Measurements from ENCODE around the gene SLC25A21.
A peak's percentile ranks its signal among the peaks of the same experiment; 100 is the strongest.

Gene SLC25A21

DNA sequence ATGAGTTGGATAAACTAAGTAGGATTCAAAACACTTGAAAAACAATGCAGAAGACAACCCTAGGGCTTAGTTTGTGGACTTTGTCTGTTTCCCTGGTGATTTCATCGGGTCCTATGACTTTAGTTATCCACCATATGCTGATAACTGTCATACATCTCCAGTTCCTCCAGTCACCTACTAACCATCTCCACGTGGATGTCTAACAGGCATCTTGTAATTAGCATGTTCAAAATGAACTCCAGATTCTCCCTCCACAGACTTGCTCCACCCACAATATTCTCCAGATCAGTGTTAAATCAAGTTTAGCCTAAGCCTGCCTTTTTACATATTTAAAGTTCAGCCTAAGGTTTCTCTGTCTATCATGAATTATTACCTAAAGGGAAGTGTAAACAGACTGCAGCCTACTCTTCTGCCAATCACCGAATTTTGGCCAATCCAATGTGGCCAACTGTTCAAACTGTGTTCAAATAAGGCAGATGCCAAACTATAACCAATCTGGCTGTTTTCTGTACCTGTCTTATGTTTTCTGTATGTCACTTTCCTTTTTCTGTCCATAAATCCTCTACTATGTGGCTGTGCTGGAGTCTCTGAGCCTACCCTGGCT lies 423.7 kb downstream of the SLC25A21 start:
- Mint-ChIP-seq H3K27me3 (ENCODE audit: low read depth) (no peaks in the 10 kb centered on the region), H3K4me1 (no peaks in the 10 kb centered on the region), H3K27ac (no peak overlapping the region), H3K9me3 (peaks cover 25% of the 10 kb centered on the region), H3K4me3 (no peak overlapping the region), H3K36me3 (ENCODE audit: low read depth) (peaks cover 6% of the 10 kb centered on the region)
- TF ChIP-seq, protein P1, sequence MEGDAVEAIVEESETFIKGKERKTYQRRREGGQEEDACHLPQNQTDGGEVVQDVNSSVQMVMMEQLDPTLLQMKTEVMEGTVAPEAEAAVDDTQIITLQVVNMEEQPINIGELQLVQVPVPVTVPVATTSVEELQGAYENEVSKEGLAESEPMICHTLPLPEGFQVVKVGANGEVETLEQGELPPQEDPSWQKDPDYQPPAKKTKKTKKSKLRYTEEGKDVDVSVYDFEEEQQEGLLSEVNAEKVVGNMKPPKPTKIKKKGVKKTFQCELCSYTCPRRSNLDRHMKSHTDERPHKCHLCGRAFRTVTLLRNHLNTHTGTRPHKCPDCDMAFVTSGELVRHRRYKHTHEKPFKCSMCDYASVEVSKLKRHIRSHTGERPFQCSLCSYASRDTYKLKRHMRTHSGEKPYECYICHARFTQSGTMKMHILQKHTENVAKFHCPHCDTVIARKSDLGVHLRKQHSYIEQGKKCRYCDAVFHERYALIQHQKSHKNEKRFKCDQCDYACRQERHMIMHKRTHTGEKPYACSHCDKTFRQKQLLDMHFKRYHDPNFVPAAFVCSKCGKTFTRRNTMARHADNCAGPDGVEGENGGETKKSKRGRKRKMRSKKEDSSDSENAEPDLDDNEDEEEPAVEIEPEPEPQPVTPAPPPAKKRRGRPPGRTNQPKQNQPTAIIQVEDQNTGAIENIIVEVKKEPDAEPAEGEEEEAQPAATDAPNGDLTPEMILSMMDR (IDR thresholded peaks at IDR 0.05; ENCODE audit: unreplicated experiment in 3 of 3) = no peak

DNA sequence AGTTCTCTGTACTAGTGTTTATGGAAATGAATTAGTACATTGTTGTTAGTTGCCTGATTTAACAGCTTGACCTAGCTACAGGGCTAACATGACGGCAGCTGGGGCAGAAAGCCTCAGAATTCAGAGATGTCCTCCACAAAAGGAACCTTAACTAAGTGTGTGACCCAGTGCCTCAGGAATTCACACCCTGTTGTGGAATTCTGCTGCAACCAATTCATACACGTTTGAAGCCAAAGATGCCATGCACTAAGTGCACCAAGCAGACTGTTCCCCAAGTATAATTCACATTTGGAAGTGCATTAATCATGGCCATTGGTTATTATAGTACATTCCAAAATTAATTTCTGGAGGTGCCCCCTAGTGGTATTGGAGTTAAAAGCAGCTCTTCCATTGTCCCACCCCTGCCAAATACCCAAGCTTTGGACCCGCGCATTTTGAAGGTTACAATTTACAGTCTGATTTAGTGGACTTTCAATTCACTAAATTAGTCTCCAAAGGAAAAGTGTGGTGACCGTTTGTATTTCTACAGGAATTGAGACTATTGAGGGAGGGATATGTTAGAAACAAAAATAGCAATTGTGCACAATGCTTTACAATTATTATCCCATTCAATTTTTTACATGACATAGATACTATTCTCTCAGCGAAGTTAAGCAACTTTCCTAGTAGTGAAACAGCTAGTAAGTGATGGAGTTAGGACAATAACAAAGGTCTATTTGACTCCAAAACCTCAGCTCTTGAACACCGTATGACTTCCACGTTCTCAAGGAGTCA lies 424.8 kb downstream of the SLC25A21 start:
- no peaks in the 10 kb centered on the region for H3K27me3 Mint-ChIP-seq (ENCODE audit: low read depth)
- peaks cover 4% of the 10 kb centered on the region for H3K36me3 Mint-ChIP-seq (ENCODE audit: low read depth)
- H3K4me3 Mint-ChIP-seq = no peak overlapping the region
- no peak overlapping the region for H3K27ac Mint-ChIP-seq
- H3K4me1 Mint-ChIP-seq = no peaks in the 10 kb centered on the region
- TF ChIP-seq, protein P1 (IDR thresholded peaks at IDR 0.05; ENCODE audit: unreplicated experiment in 3 of 3) = peak; percentile 33 to 57 (median 35)
- peaks cover 24% of the 10 kb centered on the region for H3K9me3 Mint-ChIP-seq

DNA sequence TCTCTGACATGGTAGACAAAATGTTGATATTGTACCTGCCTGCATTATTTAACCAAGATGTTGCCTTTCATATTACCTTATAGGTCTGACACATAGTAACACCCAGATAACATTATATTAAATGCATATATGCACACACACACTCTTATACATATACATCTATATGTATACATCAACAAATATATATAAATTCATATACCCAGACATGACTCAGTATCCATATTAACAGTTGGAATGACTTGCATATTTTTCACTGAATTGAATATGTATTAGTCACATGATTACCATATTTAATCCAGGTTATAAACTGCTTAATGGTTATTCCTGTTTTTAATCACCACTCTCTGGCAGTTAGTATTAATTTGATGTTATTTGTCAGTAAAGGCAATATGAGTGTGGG lies 425.5 kb downstream of the SLC25A21 start:
- peaks cover 24% of the 10 kb centered on the region for H3K9me3 Mint-ChIP-seq
- H3K27me3 Mint-ChIP-seq (ENCODE audit: low read depth) = no peaks in the 10 kb centered on the region

GRCh38 chr14:36741858-36742257 lies 430.5 kb downstream of the SLC25A21 start:
- Mint-ChIP-seq H3K4me3 (no peak overlapping the region), H3K36me3 (ENCODE audit: low read depth) (peaks cover 4% of the 10 kb centered on the region), H3K27ac (no peak overlapping the region), H3K4me1 (no peaks in the 10 kb centered on the region), H3K9me3 (peaks cover 24% of the 10 kb centered on the region), H3K27me3 (ENCODE audit: low read depth) (no peaks in the 10 kb centered on the region)
- TF ChIP-seq, protein P1 (IDR thresholded peaks at IDR 0.05; ENCODE audit: unreplicated experiment in 3 of 3) = no peak

More for the DNA sequence above, 425.5 kb downstream of the SLC25A21 start:
- Mint-ChIP-seq H3K4me1 (no peaks in the 10 kb centered on the region), H3K27ac (no peak overlapping the region), H3K4me3 (no peak overlapping the region), H3K36me3 (ENCODE audit: low read depth) (peaks cover 4% of the 10 kb centered on the region)
- TF ChIP-seq, protein P1 (IDR thresholded peaks at IDR 0.05; ENCODE audit: unreplicated experiment in 3 of 3) = no peak

DNA sequence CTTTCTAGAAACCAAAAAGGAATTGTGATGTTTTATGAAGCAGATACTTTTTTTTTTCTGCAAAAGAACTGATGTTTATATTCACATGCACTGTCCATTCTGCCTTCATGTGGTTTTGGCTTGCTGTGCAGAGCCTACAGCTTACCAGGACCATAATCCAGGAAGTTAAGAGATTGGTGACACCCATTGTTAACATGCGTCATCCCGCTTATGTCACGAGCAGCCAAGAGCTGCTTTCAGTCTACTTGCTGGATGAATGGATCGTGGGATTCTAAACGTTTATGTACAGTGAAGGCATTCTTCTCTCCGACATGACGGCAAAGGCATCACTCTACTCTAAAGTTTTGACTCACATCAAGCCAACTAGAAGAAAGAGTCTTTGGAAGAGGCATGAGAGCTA lies 434.1 kb downstream of the SLC25A21 start:
- TF ChIP-seq, protein P1 (IDR thresholded peaks at IDR 0.05; ENCODE audit: unreplicated experiment in 3 of 3) = no peak
- Mint-ChIP-seq H3K36me3 (ENCODE audit: low read depth) (no peaks in the 10 kb centered on the region), H3K27me3 (ENCODE audit: low read depth) (no peaks in the 10 kb centered on the region), H3K9me3 (peaks cover under 1% of the 10 kb centered on the region), H3K27ac (no peak overlapping the region), H3K4me1 (no peaks in the 10 kb centered on the region), H3K4me3 (no peak overlapping the region)

All from nephron (organoid).